ENCODE measurements around the gene S100PBP. TPM values are rescaled to one million over a fixed set of nuclear protein-coding genes. Genes with fewer than 3 reads are reported as not detected.

S100PBP gene
- total RNA-seq, 4 donors from 2014 or later = 25.4 to 46.9 (median 29.8) TPM

DNA sequence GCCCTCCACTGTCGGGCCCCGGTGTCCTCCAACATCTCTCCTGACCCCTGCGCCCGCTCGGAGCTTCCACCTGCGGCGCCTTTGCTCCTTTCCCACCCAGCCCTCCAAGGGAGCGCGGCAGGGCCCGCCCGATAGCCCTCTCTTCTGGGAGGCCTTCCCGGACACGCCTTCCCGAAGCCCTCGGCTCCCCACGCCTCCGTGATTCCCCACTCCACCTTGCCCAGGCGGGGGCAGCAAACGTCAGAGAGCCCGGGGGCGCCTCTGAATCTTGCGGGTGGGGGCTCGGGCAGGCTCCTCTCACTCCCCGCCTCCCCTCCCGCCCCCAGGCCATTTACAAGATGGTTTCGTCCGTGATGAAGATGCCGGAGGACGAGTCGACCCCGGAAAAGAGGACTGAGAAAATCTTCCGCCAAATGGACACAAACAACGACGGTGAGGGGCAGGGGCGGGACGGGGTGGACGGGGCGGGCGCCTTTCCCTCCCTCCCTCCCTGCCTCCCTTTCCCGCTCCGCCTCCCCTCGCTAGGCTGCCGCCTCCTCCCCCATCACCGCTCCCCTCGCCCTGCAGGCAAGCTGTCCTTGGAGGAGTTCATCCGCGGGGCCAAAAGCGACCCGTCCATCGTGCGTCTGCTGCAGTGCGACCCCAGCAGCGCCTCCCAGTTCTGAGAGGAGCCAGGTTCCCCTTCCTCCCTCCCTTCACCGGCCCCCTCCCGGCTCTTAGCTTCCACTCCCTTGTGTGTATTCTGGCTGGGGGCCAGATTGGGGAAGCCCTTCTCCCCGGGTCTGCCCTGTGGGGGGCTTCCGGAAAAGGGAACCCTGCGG lies 76.0 kb downstream of the S100PBP start:
- H3K9me3 ChIP-seq = no peaks in the 10 kb centered on the region
- no peak overlapping the region for H3K27ac ChIP-seq
- peak; percentile 66 for ATAC-seq
- H3K4me1 ChIP-seq = peaks cover 0 to 18% (median 7%) of the 10 kb centered on the region in 3 donors
- TF ChIP-seq, protein P1, sequence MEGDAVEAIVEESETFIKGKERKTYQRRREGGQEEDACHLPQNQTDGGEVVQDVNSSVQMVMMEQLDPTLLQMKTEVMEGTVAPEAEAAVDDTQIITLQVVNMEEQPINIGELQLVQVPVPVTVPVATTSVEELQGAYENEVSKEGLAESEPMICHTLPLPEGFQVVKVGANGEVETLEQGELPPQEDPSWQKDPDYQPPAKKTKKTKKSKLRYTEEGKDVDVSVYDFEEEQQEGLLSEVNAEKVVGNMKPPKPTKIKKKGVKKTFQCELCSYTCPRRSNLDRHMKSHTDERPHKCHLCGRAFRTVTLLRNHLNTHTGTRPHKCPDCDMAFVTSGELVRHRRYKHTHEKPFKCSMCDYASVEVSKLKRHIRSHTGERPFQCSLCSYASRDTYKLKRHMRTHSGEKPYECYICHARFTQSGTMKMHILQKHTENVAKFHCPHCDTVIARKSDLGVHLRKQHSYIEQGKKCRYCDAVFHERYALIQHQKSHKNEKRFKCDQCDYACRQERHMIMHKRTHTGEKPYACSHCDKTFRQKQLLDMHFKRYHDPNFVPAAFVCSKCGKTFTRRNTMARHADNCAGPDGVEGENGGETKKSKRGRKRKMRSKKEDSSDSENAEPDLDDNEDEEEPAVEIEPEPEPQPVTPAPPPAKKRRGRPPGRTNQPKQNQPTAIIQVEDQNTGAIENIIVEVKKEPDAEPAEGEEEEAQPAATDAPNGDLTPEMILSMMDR (IDR thresholded peaks at IDR 0.05) = peak in 2 of 4 experiments; percentile 1 to 31
- TF ChIP-seq POLR2A (IDR thresholded peaks at IDR 0.05) (no peak), EP300 (IDR thresholded peaks at IDR 0.05) (no peak), POLR2AphosphoS5 (IDR thresholded peaks at IDR 0.05) (no peak)
- H3K27me3 ChIP-seq = peaks cover 57% of the 10 kb centered on the region
- peak overlapping the region; percentile 6 to 52 for H3K4me3 ChIP-seq
- 0% methylated on average over 4 of the region's 58 CpGs; no CpG with 5 or more reads in 1 of the 2 donors for WGBS, 2 donors (ENCODE audit: low coverage in 1 of 2)
- H3K36me3 ChIP-seq = peaks cover 0 to 7% of the 10 kb centered on the region in 2 donors

- H3K4me1 ChIP-seq = peaks cover 0 to 18% (median 7%) of the 10 kb centered on the region in 3 donors
- H3K27ac ChIP-seq = no peak overlapping the region
- H3K27me3 ChIP-seq = peaks cover 50% of the 10 kb centered on the region
- peak overlapping the region in 1 of 2 donors; percentile 52 for H3K4me3 ChIP-seq
- H3K9me3 ChIP-seq = no peaks in the 10 kb centered on the region
- no peak for TF ChIP-seq POLR2AphosphoS5 (IDR thresholded peaks at IDR 0.05)
- TF ChIP-seq, protein P1 (IDR thresholded peaks at IDR 0.05) = no peak
- no peak for TF ChIP-seq POLR2A (IDR thresholded peaks at IDR 0.05)
- TF ChIP-seq EP300 (IDR thresholded peaks at IDR 0.05) = no peak
- peaks cover 0 to 7% of the 10 kb centered on the region in 2 donors for H3K36me3 ChIP-seq
- no peak for ATAC-seq
- WGBS, 2 donors (ENCODE audit: low coverage in 1 of 2) = no CpG with 5 or more reads among the region's 8 CpGs
Observed at GRCh38 chr1:32894019-32894600, 76.7 kb downstream of the S100PBP start.

GRCh38 chr1:32894681-32895080 lies 77.2 kb downstream of the S100PBP start:
- TF ChIP-seq EP300 (IDR thresholded peaks at IDR 0.05) = no peak
- TF ChIP-seq POLR2A (IDR thresholded peaks at IDR 0.05) = no peak
- TF ChIP-seq POLR2AphosphoS5 (IDR thresholded peaks at IDR 0.05) = no peak
- TF ChIP-seq, protein P1 (IDR thresholded peaks at IDR 0.05) = no peak
- 80% methylated on average over 2 of the region's 6 CpGs; no CpG with 5 or more reads in 1 of the 2 donors for WGBS, 2 donors (ENCODE audit: low coverage in 1 of 2)

GRCh38 chr1:32895325-32896215 lies 78.1 kb downstream of the S100PBP start:
- TF ChIP-seq POLR2AphosphoS5 (IDR thresholded peaks at IDR 0.05) (no peak), EP300 (IDR thresholded peaks at IDR 0.05) (no peak), POLR2A (IDR thresholded peaks at IDR 0.05) (no peak)
- TF ChIP-seq, protein P1 (IDR thresholded peaks at IDR 0.05) = no peak
- Histone ChIP-seq H3K27me3 (peaks cover 38% of the 10 kb centered on the region), H3K36me3 (peaks cover 0 to 7% of the 10 kb centered on the region in 2 donors)

More at GRCh38 chr1:32894681-32895080, 77.2 kb downstream of the S100PBP start:
- Histone ChIP-seq H3K36me3 (peaks cover 0 to 7% of the 10 kb centered on the region in 2 donors), H3K4me3 (no peak overlapping the region), H3K27ac (no peak overlapping the region), H3K4me1 (peaks cover 0 to 18% (median 7%) of the 10 kb centered on the region in 3 donors), H3K9me3 (no peaks in the 10 kb centered on the region), H3K27me3 (peaks cover 47% of the 10 kb centered on the region)
- ATAC-seq = no peak

More at GRCh38 chr1:32895325-32896215, 78.1 kb downstream of the S100PBP start:
- ATAC-seq = no peak
- Histone ChIP-seq H3K4me1 (peaks cover 0 to 27% (median 8%) of the 10 kb centered on the region in 3 donors), H3K4me3 (no peak overlapping the region), H3K27ac (no peak overlapping the region), H3K9me3 (no peaks in the 10 kb centered on the region)
- WGBS, 2 donors (ENCODE audit: low coverage in 1 of 2) = 90 to 98% methylated on average over 6 to 9 of the region's 26 CpGs
